Mammary epithelial cell (primary cell): ENCODE measurements around the gene PDIA5.

Experiments
- EZH2 ChIP-seq: IDR thresholded peaks from 2 replicates; pipeline ENCODE4 v1.6.1; 2012; ENCODE audit warnings: low read length, inconsistent platforms, borderline replicate concordance
- TF ChIP-seq, protein P1 (sequence below), 2 donors: IDR thresholded peaks in 1 of 2; conservative IDR thresholded peaks in 1 of 2; 2 replicates each; pipeline ENCODE4 v1.5.1; 2011 to 2012; ENCODE audit warnings: inconsistent platforms in 2 of 2, low read length in 2 of 2, mild to moderate bottlenecking in 2 of 2, control low read depth in 1 of 2, low read depth in 1 of 2; ENCODE audit not compliant: insufficient read depth in 1 of 2; ENCODE audit errors: extremely low read depth in 1 of 2

DNA sequence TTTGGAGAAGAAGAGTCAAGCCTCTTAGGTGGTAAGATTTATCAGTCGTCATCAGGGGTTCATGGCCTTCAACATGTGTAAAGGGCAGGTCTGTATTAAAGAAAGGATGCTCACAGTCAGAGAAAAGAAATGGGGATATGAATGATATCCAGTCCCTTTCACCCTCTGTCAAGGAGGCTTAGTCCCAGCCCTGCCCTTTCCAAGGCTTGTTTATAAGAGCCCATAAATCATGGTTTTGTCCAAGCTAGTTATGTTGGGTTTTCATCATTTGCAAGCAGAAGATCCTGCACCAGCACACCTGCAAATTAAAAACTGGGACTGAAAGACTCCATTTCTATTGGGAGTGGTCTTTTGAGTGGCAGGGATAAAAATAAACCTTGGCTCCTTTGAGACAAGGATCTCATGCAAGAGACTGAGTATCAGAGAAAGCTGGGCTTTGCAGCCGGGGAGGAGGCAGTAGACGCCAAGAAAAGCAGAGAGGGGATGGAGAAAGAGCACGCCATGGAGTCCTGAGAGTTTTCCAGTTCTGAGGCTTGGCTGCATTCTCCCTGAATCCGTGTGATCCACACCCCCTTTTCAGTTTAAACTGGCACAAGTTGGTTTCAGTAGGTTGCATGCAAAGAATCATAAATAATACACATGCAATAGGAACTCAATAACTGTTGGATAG lies 12.6 kb upstream of the PDIA5 start:
- TF ChIP-seq, protein P1, sequence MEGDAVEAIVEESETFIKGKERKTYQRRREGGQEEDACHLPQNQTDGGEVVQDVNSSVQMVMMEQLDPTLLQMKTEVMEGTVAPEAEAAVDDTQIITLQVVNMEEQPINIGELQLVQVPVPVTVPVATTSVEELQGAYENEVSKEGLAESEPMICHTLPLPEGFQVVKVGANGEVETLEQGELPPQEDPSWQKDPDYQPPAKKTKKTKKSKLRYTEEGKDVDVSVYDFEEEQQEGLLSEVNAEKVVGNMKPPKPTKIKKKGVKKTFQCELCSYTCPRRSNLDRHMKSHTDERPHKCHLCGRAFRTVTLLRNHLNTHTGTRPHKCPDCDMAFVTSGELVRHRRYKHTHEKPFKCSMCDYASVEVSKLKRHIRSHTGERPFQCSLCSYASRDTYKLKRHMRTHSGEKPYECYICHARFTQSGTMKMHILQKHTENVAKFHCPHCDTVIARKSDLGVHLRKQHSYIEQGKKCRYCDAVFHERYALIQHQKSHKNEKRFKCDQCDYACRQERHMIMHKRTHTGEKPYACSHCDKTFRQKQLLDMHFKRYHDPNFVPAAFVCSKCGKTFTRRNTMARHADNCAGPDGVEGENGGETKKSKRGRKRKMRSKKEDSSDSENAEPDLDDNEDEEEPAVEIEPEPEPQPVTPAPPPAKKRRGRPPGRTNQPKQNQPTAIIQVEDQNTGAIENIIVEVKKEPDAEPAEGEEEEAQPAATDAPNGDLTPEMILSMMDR (conservative IDR thresholded peaks at IDR 0.05 in 1 of 2, IDR thresholded peaks at IDR 0.05 in 1 of 2; ENCODE audit: extremely low read depth in 1 of 2, insufficient read depth in 1 of 2, low read depth in 1 of 2, low read length in 2 of 2), result no peak
- no peak for TF ChIP-seq EZH2
